Stimulated activated CD4-positive, alpha-beta T cell treated with anti-CD3 and anti-CD28 coated beads, Interleukin-2, amount 100 ng/mL, for 4 hours (primary cell): ENCODE measurements around the gene NDUFAF4.
"Not testable (repeated sequence)": the region's sequence is repeated elsewhere in the genome, so short reads cannot be mapped to it uniquely, and the experiment has no call there.

ENCODE experiments used
- DNase-seq: peaks from one replicate; pipeline ENCODE4 v3.0.0-alpha.2; 2020; ENCODE audit warnings: low read depth

NDUFAF4 gene

GRCh38 chr6:96899019-96899418, 1.3 kb upstream of the NDUFAF4 start:
- DNase-seq, result no peak

- no peak for DNase-seq
Observed at GRCh38 chr6:96898241-96898851, 655 bp upstream of the NDUFAF4 start.

- no peak for DNase-seq
Observed at GRCh38 chr6:96889146-96889545, 8.5 kb downstream of the NDUFAF4 start.

GRCh38 chr6:96888745-96889144, 8.9 kb downstream of the NDUFAF4 start:
- no peak for DNase-seq

GRCh38 chr6:96886519-96886918, 11.2 kb downstream of the NDUFAF4 start:
- DNase-seq, result no peak

- DNase-seq, result not testable (repeated sequence)
Observed at GRCh38 chr6:96885187-96885631, 12.5 kb downstream of the NDUFAF4 start.

GRCh38 chr6:96878143-96878542, 19.5 kb downstream of the NDUFAF4 start:
- DNase-seq, result no peak

- DNase-seq, result no peak
Observed at GRCh38 chr6:96876886-96877545, 20.7 kb downstream of the NDUFAF4 start.

GRCh38 chr6:96872976-96873375, 24.7 kb downstream of the NDUFAF4 start:
- no peak for DNase-seq

GRCh38 chr6:96865055-96865405, 32.7 kb downstream of the NDUFAF4 start:
- no peak for DNase-seq

GRCh38 chr6:96864216-96865054, 33.3 kb downstream of the NDUFAF4 start:
- no peak for DNase-seq

- no peak for DNase-seq
Observed at GRCh38 chr6:96862560-96862959, 35.1 kb downstream of the NDUFAF4 start.

- no peak for DNase-seq
Observed at GRCh38 chr6:96861588-96861987, 36.1 kb downstream of the NDUFAF4 start.

GRCh38 chr6:96856856-96857255, 40.8 kb downstream of the NDUFAF4 start:
- DNase-seq, result no peak

- no peak for DNase-seq
Observed at GRCh38 chr6:96853083-96853482, 44.6 kb downstream of the NDUFAF4 start.

GRCh38 chr6:96852605-96853004, 45.1 kb downstream of the NDUFAF4 start:
- DNase-seq, result no peak

- no peak for DNase-seq
Observed at GRCh38 chr6:96851858-96852257, 45.8 kb downstream of the NDUFAF4 start.

GRCh38 chr6:96849615-96850014, 48.1 kb downstream of the NDUFAF4 start:
- DNase-seq, result no peak

GRCh38 chr6:96844530-96844929, 53.2 kb downstream of the NDUFAF4 start:
- no peak for DNase-seq

- DNase-seq, result no peak
Observed at GRCh38 chr6:96841345-96841744, 56.3 kb downstream of the NDUFAF4 start.
